OCI-LY3 (cell line): Measurements from ENCODE around the gene EXOC4.

Experiments
- H2AFZ ChIP-seq: fragments of 200-600, 300-600 bp; shearing (Covaris generic); 2 replicates; pipeline ENCODE4 v1.6.0; 2014; ENCODE audit warnings: antibody characterized with exemption, low read depth, low read length
- H3K27ac ChIP-seq: fragments of 200-600, 300-600 bp; sonication (generic); 2 replicates; pipeline ENCODE4 v1.5.1; 2014; ENCODE audit warnings: mild to moderate bottlenecking, low read length, moderate library complexity, mixed read lengths
- H3K27me3 ChIP-seq: fragments of 200-600, 300-600 bp; sonication (generic); 2 replicates; pipeline ENCODE4 v1.6.1; 2014; ENCODE audit warnings: low read depth, low read length, mixed read lengths
- H3K36me3 ChIP-seq: fragments of 200-600, 300-600 bp; sonication (generic); replicated peaks from 2 replicates; pipeline ENCODE3; 2014; ENCODE audit warnings: low read depth, low read length, mixed read lengths
- H3K4me1 ChIP-seq: fragments of 300-600, 200-600 bp; sonication (generic); 2 replicates; pipeline ENCODE4 v1.6.1; 2014; ENCODE audit warnings: low read length, mixed read lengths
- H3K4me2 ChIP-seq: fragments of 200-600, 300-600 bp; sonication (generic); 2 replicates; pipeline ENCODE4 v1.6.1; 2014; ENCODE audit warnings: low read length, mixed read lengths
- H3K4me3 ChIP-seq: fragments of 300-600, 200-600 bp; sonication (generic); 2 replicates; pipeline ENCODE4 v1.5.1; 2014; ENCODE audit warnings: antibody characterized with exemption, mild to moderate bottlenecking, low read length, moderate library complexity
- H3K79me2 ChIP-seq: fragments of 300-600, 200-600 bp; shearing (Covaris generic); 2 replicates; pipeline ENCODE4 v1.6.1; 2014; ENCODE audit warnings: mild to moderate bottlenecking, low read length, mixed read lengths
- H3K9ac ChIP-seq: fragments of 300-600, 200-600 bp; shearing (Covaris generic); 2 replicates; pipeline ENCODE4 v1.6.0; 2014; ENCODE audit warnings: mild to moderate bottlenecking, low read length, moderate library complexity
- H3K9me3 ChIP-seq: fragments of 200-600, 300-600 bp; shearing (Covaris generic); 2 replicates; pipeline ENCODE4 v1.6.1; 2014; ENCODE audit warnings: low read length, mixed read lengths; ENCODE audit not compliant: insufficient read depth
- H4K20me1 ChIP-seq: fragments of 200-600, 300-600 bp; sonication (generic); 2 replicates; pipeline ENCODE4 v1.6.1; 2016; ENCODE audit warnings: low read length, mixed read lengths; ENCODE audit not compliant: insufficient read depth
- CTCF ChIP-seq: fragments of 200-600, 300-600 bp; sonication (generic); IDR thresholded peaks from 2 replicates; pipeline ENCODE4 v1.5.1; 2014; ENCODE audit warnings: antibody characterized with exemption, low read length, low read depth
- EZH2phosphoT487 ChIP-seq: fragments of 200-600 bp; shearing (Covaris generic); IDR thresholded peaks from 2 replicates; pipeline ENCODE4 v1.6.1; 2018; ENCODE audit warnings: antibody characterized with exemption, mixed run types, low read depth

EXOC4 gene

DNA sequence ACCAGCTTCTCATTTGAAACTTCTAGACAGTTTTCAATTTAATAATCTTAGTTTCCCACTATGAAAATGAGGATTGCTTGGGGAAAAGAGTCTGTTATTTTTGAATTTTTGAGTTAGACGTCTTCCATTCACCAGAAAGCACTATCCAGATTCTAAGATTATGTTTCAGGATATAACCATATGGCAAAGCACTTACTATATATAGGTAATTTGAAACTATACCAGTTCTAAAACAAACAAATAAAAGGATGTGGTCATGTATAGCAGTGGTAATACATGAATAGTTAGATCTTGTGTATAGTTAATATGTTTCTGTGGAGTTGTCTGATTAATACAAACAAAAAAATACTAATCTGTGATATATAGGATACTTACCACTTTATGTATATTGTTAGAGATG is 320.0 kb downstream of the EXOC4 start:
- no peak overlapping the region for H3K27ac ChIP-seq
- no peaks in the 10 kb centered on the region for H3K4me1 ChIP-seq
- no peaks in the 10 kb centered on the region for H3K27me3 ChIP-seq
- H3K4me2 ChIP-seq = no peak overlapping the region
- TF ChIP-seq EZH2phosphoT487 (no peak), CTCF (no peak)
- H3K9me3 ChIP-seq = no peaks in the 10 kb centered on the region
- no peak overlapping the region for H2AFZ ChIP-seq
- H4K20me1 ChIP-seq = 0 out of 2 replicates have a peak, but pooled peaks cover 3% of the 10 kb centered on the region
- no peak overlapping the region for H3K4me3 ChIP-seq
- no peaks in the 10 kb centered on the region for H3K36me3 ChIP-seq
- H3K79me2 ChIP-seq = no peaks in the 10 kb centered on the region
- H3K9ac ChIP-seq = no peak overlapping the region

DNA sequence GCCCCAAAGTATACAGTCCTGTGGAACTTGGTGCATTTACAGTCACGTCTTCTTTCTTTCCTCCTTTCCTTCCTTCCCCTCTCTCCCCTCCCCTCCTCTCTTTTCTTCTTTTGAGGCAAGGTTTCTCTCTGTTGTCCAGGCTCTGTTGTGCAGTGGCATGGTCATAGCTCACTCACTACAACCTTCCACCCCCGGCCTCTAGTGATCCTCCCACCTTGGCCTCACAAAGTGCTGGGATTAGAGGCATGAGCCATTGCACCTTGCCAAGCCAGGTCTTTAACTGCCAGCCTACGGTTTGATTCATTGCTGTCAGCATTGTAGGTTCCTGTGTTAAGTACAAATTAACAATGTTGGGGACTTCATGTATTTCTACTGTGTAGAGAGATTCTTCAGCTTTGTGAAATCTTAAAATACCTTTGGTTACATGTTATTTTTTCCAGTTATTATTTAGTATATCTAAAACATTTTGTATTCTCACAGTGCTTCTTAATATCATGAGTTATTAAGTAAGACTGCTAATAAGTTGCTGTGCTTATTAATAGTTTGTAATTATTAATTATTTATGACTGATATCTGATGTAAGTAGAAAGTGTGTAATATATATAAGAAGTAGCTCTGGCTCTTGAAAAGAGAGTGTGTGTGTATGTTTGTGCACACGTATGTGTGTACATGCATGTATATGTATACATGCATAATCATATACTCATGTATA is 320.8 kb downstream of the EXOC4 start:
- Histone ChIP-seq H3K9ac (no peak overlapping the region), H3K9me3 (no peaks in the 10 kb centered on the region), H3K36me3 (no peaks in the 10 kb centered on the region), H3K4me1 (no peaks in the 10 kb centered on the region), H3K27me3 (no peaks in the 10 kb centered on the region), H3K79me2 (no peaks in the 10 kb centered on the region), H4K20me1 (0 out of 2 replicates have a peak, but pooled peaks cover 3% of the 10 kb centered on the region), H2AFZ (no peak overlapping the region), H3K27ac (no peak overlapping the region), H3K4me3 (no peak overlapping the region), H3K4me2 (no peak overlapping the region)
- TF ChIP-seq EZH2phosphoT487 (no peak), CTCF (no peak)

DNA sequence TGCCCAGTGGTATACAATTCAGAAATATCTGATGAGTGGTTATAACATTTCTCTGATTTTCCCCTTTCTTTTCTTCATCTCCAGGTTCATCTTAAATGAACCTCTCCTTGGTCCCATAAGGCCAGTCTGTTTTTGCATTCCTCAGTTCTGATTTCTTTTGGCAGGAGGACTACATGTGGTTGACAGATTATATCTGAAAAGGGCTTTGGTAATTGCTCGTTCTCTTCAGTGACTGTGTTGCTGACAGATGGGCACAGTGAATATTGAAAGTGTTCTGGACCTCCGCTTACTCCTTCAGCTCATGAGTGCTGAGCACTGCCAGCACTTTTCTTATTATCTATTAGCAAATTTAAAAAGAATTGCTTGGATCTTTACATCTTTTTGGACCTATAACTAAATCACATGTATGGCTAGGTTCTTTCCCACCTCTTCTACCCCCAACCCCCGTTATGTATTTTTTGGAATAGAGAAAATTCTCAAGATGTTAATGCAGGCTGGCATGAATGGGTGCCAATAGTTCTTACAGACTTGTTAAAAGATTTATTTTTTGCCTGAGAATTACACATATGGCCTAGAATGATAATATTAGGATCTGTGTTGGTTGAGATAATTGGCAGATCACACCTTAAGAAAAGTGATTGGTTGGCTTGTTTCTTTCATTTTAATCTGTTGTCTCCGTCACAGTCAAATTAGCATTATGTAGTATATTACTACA is 323.0 kb downstream of the EXOC4 start:
- no peaks in the 10 kb centered on the region for H3K27me3 ChIP-seq
- no peak overlapping the region for H3K9ac ChIP-seq
- no peaks in the 10 kb centered on the region for H3K4me1 ChIP-seq
- no peak for TF ChIP-seq EZH2phosphoT487
- TF ChIP-seq CTCF = no peak
- H3K27ac ChIP-seq = no peak overlapping the region
- no peak overlapping the region for H2AFZ ChIP-seq
- H3K9me3 ChIP-seq = no peaks in the 10 kb centered on the region
- H3K79me2 ChIP-seq = no peaks in the 10 kb centered on the region
- no peak overlapping the region for H3K4me3 ChIP-seq
- no peak overlapping the region for H3K4me2 ChIP-seq
- H3K36me3 ChIP-seq = no peaks in the 10 kb centered on the region
- H4K20me1 ChIP-seq = 0 out of 2 replicates have a peak, but pooled peaks cover 3% of the 10 kb centered on the region

- Histone ChIP-seq H3K4me2 (no peak overlapping the region), H3K36me3 (no peaks in the 10 kb centered on the region), H3K4me3 (no peak overlapping the region), H3K27ac (no peak overlapping the region), H3K79me2 (no peaks in the 10 kb centered on the region), H3K27me3 (no peaks in the 10 kb centered on the region), H2AFZ (no peak overlapping the region), H3K9me3 (no peaks in the 10 kb centered on the region), H3K4me1 (no peaks in the 10 kb centered on the region), H4K20me1 (0 out of 2 replicates have a peak, but pooled peaks cover 3% of the 10 kb centered on the region), H3K9ac (no peak overlapping the region)
- TF ChIP-seq CTCF = no peak
Observed at GRCh38 chr7:133576612-133577168, 323.8 kb downstream of the EXOC4 start.
